OCI-LY3 (cell line): ENCODE measurements around the gene NRXN2.

Source experiments
- H2AFZ ChIP-seq: fragments of 200-600, 300-600 bp; shearing (Covaris generic); 2 replicates; pipeline ENCODE4 v1.6.0; 2014; ENCODE audit warnings: antibody characterized with exemption, low read depth, low read length
- H3K27ac ChIP-seq: fragments of 200-600, 300-600 bp; sonication (generic); 2 replicates; pipeline ENCODE4 v1.5.1; 2014; ENCODE audit warnings: mild to moderate bottlenecking, low read length, moderate library complexity, mixed read lengths
- H3K27me3 ChIP-seq: fragments of 200-600, 300-600 bp; sonication (generic); 2 replicates; pipeline ENCODE4 v1.6.1; 2014; ENCODE audit warnings: low read depth, low read length, mixed read lengths
- H3K36me3 ChIP-seq: fragments of 200-600, 300-600 bp; sonication (generic); replicated peaks from 2 replicates; pipeline ENCODE3; 2014; ENCODE audit warnings: low read depth, low read length, mixed read lengths
- H3K4me1 ChIP-seq: fragments of 300-600, 200-600 bp; sonication (generic); 2 replicates; pipeline ENCODE4 v1.6.1; 2014; ENCODE audit warnings: low read length, mixed read lengths
- H3K4me2 ChIP-seq: fragments of 200-600, 300-600 bp; sonication (generic); 2 replicates; pipeline ENCODE4 v1.6.1; 2014; ENCODE audit warnings: low read length, mixed read lengths
- H3K4me3 ChIP-seq: fragments of 300-600, 200-600 bp; sonication (generic); 2 replicates; pipeline ENCODE4 v1.5.1; 2014; ENCODE audit warnings: antibody characterized with exemption, mild to moderate bottlenecking, low read length, moderate library complexity
- H3K79me2 ChIP-seq: fragments of 300-600, 200-600 bp; shearing (Covaris generic); 2 replicates; pipeline ENCODE4 v1.6.1; 2014; ENCODE audit warnings: mild to moderate bottlenecking, low read length, mixed read lengths
- H3K9ac ChIP-seq: fragments of 300-600, 200-600 bp; shearing (Covaris generic); 2 replicates; pipeline ENCODE4 v1.6.0; 2014; ENCODE audit warnings: mild to moderate bottlenecking, low read length, moderate library complexity
- H3K9me3 ChIP-seq: fragments of 200-600, 300-600 bp; shearing (Covaris generic); 2 replicates; pipeline ENCODE4 v1.6.1; 2014; ENCODE audit warnings: low read length, mixed read lengths; ENCODE audit not compliant: insufficient read depth
- H4K20me1 ChIP-seq: fragments of 200-600, 300-600 bp; sonication (generic); 2 replicates; pipeline ENCODE4 v1.6.1; 2016; ENCODE audit warnings: low read length, mixed read lengths; ENCODE audit not compliant: insufficient read depth
- CTCF ChIP-seq: fragments of 200-600, 300-600 bp; sonication (generic); IDR thresholded peaks from 2 replicates; pipeline ENCODE4 v1.5.1; 2014; ENCODE audit warnings: antibody characterized with exemption, low read length, low read depth
- EZH2phosphoT487 ChIP-seq: fragments of 200-600 bp; shearing (Covaris generic); IDR thresholded peaks from 2 replicates; pipeline ENCODE4 v1.6.1; 2018; ENCODE audit warnings: antibody characterized with exemption, mixed run types, low read depth

The NRXN2 gene

GRCh38 chr11:64601605-64602465, 121.2 kb downstream of the NRXN2 start:
- H3K9me3 ChIP-seq: no peaks in the 10 kb centered on the region
- H4K20me1 ChIP-seq: no peaks in the 10 kb centered on the region
- no peak overlapping the region for H3K4me2 ChIP-seq
- no peak for TF ChIP-seq CTCF
- TF ChIP-seq EZH2phosphoT487: no peak
- H3K9ac ChIP-seq: no peak overlapping the region
- no peaks in the 10 kb centered on the region for H3K4me1 ChIP-seq
- H2AFZ ChIP-seq: no peak overlapping the region
- no peak overlapping the region for H3K27ac ChIP-seq
- H3K36me3 ChIP-seq: no peaks in the 10 kb centered on the region
- H3K27me3 ChIP-seq: peaks cover 27% of the 10 kb centered on the region
- no peaks in the 10 kb centered on the region for H3K79me2 ChIP-seq
- H3K4me3 ChIP-seq: no peak overlapping the region

GRCh38 chr11:64600281-64600992, 122.6 kb downstream of the NRXN2 start:
- no peaks in the 10 kb centered on the region for H4K20me1 ChIP-seq
- TF ChIP-seq CTCF (no peak), EZH2phosphoT487 (no peak)
- H3K27me3 ChIP-seq: peaks cover 20% of the 10 kb centered on the region

GRCh38 chr11:64599698-64600211, 123.2 kb downstream of the NRXN2 start:
- Histone ChIP-seq H3K79me2 (no peaks in the 10 kb centered on the region), H4K20me1 (no peaks in the 10 kb centered on the region), H3K27ac (no peak overlapping the region), H3K4me3 (no peak overlapping the region), H3K36me3 (no peaks in the 10 kb centered on the region), H3K9ac (no peak overlapping the region), H3K27me3 (peaks cover 13% of the 10 kb centered on the region), H2AFZ (no peak overlapping the region), H3K9me3 (0 out of 2 replicates have a peak, but pooled peaks cover 2% of the 10 kb centered on the region), H3K4me1 (no peaks in the 10 kb centered on the region), H3K4me2 (no peak overlapping the region)
- TF ChIP-seq CTCF (no peak), EZH2phosphoT487 (no peak)

More at GRCh38 chr11:64600281-64600992, 122.6 kb downstream of the NRXN2 start:
- Histone ChIP-seq H3K36me3 (no peaks in the 10 kb centered on the region), H3K4me1 (no peaks in the 10 kb centered on the region), H3K4me2 (no peak overlapping the region), H3K9me3 (0 out of 2 replicates have a peak, but pooled peaks cover 2% of the 10 kb centered on the region), H3K4me3 (no peak overlapping the region), H3K9ac (no peak overlapping the region), H3K27ac (no peak overlapping the region), H3K79me2 (no peaks in the 10 kb centered on the region), H2AFZ (no peak overlapping the region)
